Esophagus squamous epithelium (tissue), 5 donors: ENCODE data around the gene NEMP1. TPM values are rescaled to one million over a fixed set of nuclear protein-coding genes. Genes with fewer than 3 reads are reported as not detected.

Experiments used
- DNase-seq: peaks from one replicate; lab custom pipeline; 2025; lab: John Stamatoyannopoulos, UW
- H3K27ac ChIP-seq, 4 donors: fragments of 200-600 bp; sonication (generic); one replicate each; pipeline ENCODE4 v1.5.1; 2016 to 2019; ENCODE audit warnings: mild to moderate bottlenecking in 1 of 4
- H3K27me3 ChIP-seq, 4 donors: fragments of 200-600 bp; sonication (generic); 1 replicate in 3 of 4; 2 replicates in 1 of 4; pipeline versions ENCODE4 v1.5.1 to v1.6.0; 2017 to 2021; ENCODE audit warnings: antibody characterized with exemption in 1 of 4
- H3K36me3 ChIP-seq, 3 donors: fragments of 200-600 bp; sonication (generic); one replicate each; pipeline ENCODE4 v1.5.1; 2016 to 2019
- H3K4me1 ChIP-seq, 3 donors: fragments of 200-600 bp; sonication (generic); one replicate each; pipeline ENCODE4 v1.5.1; 2017 to 2019
- H3K4me3 ChIP-seq, 4 donors: fragments of 200-600 bp; sonication (generic); 1 replicate in 3 of 4; 2 replicates in 1 of 4; pipeline ENCODE4 v1.5.1; 2016 to 2019; ENCODE audit warnings: mild to moderate bottlenecking in 2 of 4, moderate library complexity in 1 of 4
- H3K9me3 ChIP-seq, 3 donors: fragments of 200-600 bp; sonication (generic); one replicate each; pipeline ENCODE4 v1.5.1; 2016 to 2019
- POLR2A ChIP-seq, 4 donors: fragments of 450-650 bp; IDR thresholded peaks; one replicate each; pipeline ENCODE4 v1.6.1; 2017; ENCODE audit warnings: antibody characterized with exemption in 4 of 4, mild to moderate bottlenecking in 4 of 4, moderate library complexity in 3 of 4
- WGBS, 2 donors: methylation state at CpG; one replicate each; pipeline ENCODE4 v1.1.5; 2018; 5-methylcytosine and 5-hydroxymethylcytosine counted together
- intact Hi-C: fragments of 100-400 bp; cut with DNase I; formaldehyde crosslinking; loops from one replicate; pipeline ENCODE4 v1.15.0; 2022
- total RNA-seq, 4 donors: library from RNA; depleted of rRNA; stranded (reverse); fragments of >200 nt; gene quantifications; one replicate each; pipeline ENCODE4 v1.1.0, GENCODE V29; 2016
- TF ChIP-seq, protein P1 (sequence below), 6 experiments: fragments of 450-650 bp in 4 of 6; fragments of 200-600 bp in 2 of 6; sonication (generic) in 2 of 6; IDR thresholded peaks; one replicate each; pipeline ENCODE4 v1.5.1; 2016 to 2019; ENCODE audit warnings: antibody characterized with exemption in 6 of 6, mild to moderate bottlenecking in 4 of 6, moderate library complexity in 4 of 6
- donor health status: DM: yes; HTN: yes; CAD: no.

The NEMP1 gene
- total RNA-seq, 4 donors from 2014 or later, result 4.1 to 7.6 (median 6.7) TPM

DNA sequence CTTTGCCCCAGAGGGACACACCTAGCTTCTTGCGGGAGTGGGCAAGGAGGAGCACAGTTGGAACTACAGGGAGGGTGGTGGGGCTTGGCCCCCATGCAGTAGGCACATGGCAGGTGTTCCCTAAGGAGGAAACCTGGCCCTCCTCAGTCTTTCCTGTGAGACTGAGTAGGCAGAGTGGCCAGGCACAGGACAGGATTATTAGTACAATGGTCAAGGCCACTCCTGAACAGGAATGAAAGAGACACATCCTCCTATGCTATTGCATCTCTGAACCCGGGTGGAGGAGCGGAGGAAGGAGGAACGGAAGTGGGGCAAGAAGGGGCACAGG is 29.5 kb downstream of the NEMP1 start:
- no peak for TF ChIP-seq POLR2A (IDR thresholded peaks at IDR 0.05)
- TF ChIP-seq, protein P1, sequence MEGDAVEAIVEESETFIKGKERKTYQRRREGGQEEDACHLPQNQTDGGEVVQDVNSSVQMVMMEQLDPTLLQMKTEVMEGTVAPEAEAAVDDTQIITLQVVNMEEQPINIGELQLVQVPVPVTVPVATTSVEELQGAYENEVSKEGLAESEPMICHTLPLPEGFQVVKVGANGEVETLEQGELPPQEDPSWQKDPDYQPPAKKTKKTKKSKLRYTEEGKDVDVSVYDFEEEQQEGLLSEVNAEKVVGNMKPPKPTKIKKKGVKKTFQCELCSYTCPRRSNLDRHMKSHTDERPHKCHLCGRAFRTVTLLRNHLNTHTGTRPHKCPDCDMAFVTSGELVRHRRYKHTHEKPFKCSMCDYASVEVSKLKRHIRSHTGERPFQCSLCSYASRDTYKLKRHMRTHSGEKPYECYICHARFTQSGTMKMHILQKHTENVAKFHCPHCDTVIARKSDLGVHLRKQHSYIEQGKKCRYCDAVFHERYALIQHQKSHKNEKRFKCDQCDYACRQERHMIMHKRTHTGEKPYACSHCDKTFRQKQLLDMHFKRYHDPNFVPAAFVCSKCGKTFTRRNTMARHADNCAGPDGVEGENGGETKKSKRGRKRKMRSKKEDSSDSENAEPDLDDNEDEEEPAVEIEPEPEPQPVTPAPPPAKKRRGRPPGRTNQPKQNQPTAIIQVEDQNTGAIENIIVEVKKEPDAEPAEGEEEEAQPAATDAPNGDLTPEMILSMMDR (IDR thresholded peaks at IDR 0.05), result no peak
- 53 to 83% methylated on average over 3 to 4 of the region's 4 CpGs for WGBS, 2 donors
- no peak for DNase-seq
- no peaks in the 10 kb centered on the region for H3K36me3 ChIP-seq
- H3K4me1 ChIP-seq, result no peaks in the 10 kb centered on the region
- peaks cover 0 to 24% (median 0%) of the 10 kb centered on the region in 4 donors for H3K27me3 ChIP-seq
- no peak overlapping the region for H3K4me3 ChIP-seq
- intact Hi-C loops, result no loop called here
- no peak overlapping the region for H3K27ac ChIP-seq
- no peaks in the 10 kb centered on the region for H3K9me3 ChIP-seq

DNA sequence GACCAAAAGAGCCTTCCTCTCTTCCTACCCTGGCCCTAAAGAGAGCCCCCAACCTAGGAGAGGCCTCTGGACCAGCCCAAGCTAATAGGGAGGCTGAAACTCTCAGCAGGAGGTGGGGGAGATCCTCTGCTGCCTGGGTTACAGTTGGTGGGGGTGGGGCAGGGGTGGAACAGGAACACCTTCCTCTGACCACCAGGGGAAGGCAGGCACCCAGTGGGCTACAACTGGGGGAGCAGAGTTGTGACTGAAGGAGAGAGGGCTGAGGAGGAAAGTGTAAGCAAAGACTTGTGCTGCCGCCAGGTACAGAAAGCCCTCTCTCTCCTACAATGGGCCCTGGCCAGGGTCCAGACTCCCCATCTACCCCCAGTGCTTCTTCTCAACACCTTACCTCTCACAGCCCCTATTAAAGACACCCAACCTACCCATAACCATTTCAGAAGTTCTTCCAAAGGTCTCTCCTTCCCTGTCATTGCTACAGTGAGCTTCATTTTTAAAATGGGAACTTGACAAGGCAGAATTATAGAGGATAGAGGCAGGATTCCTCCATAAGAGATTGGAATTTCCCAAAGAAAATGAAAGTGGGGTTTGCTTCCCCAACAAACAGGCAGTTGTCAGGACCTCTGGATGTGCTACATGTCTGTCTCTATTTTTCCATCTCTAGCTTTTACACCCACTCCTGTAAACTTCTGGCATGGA is 30.0 kb downstream of the NEMP1 start:
- Histone ChIP-seq H3K36me3 (no peaks in the 10 kb centered on the region), H3K27me3 (peaks cover 0 to 29% (median 0%) of the 10 kb centered on the region in 4 donors), H3K4me3 (no peak overlapping the region), H3K27ac (no peak overlapping the region), H3K9me3 (no peaks in the 10 kb centered on the region), H3K4me1 (no peaks in the 10 kb centered on the region)
- intact Hi-C loops, result no loop called here
- DNase-seq, result no peak
- 88 to 91% methylated on average over 1 of the region's 1 CpG for whole genome bisulfite sequencing, 2 donors
- TF ChIP-seq, protein P1 (IDR thresholded peaks at IDR 0.05), result no peak
- no peak for TF ChIP-seq POLR2A (IDR thresholded peaks at IDR 0.05)

DNA sequence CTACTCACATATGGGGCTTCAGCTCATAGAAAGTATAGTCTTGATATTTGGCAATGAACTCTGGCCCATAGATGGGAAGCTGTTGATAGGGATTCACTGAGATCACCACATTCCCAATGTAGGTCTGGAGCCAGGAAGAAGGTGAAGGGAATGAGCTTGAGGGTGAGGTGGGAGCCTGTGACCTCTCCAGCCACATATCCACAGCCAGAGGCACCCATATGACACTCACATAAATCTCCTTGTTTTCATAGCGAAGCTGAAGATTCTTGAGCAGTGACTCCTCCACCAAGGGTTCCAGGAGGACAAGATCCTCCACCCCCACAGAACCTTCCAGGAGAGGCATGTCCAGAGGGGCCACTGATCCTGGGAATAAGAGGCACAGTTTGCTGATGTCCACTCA is 30.6 kb downstream of the NEMP1 start:
- Histone ChIP-seq H3K4me1 (no peaks in the 10 kb centered on the region), H3K27ac (no peak overlapping the region), H3K27me3 (peaks cover 0 to 35% (median 0%) of the 10 kb centered on the region in 4 donors), H3K36me3 (no peaks in the 10 kb centered on the region), H3K9me3 (no peaks in the 10 kb centered on the region), H3K4me3 (no peak overlapping the region)
- WGBS, 2 donors, result 70 to 71% methylated on average over 1 of the region's 1 CpG
- DNase-seq, result no peak
- intact Hi-C loops, result no loop called here
- no peak for TF ChIP-seq POLR2A (IDR thresholded peaks at IDR 0.05)
- TF ChIP-seq, protein P1 (IDR thresholded peaks at IDR 0.05), result no peak

DNA sequence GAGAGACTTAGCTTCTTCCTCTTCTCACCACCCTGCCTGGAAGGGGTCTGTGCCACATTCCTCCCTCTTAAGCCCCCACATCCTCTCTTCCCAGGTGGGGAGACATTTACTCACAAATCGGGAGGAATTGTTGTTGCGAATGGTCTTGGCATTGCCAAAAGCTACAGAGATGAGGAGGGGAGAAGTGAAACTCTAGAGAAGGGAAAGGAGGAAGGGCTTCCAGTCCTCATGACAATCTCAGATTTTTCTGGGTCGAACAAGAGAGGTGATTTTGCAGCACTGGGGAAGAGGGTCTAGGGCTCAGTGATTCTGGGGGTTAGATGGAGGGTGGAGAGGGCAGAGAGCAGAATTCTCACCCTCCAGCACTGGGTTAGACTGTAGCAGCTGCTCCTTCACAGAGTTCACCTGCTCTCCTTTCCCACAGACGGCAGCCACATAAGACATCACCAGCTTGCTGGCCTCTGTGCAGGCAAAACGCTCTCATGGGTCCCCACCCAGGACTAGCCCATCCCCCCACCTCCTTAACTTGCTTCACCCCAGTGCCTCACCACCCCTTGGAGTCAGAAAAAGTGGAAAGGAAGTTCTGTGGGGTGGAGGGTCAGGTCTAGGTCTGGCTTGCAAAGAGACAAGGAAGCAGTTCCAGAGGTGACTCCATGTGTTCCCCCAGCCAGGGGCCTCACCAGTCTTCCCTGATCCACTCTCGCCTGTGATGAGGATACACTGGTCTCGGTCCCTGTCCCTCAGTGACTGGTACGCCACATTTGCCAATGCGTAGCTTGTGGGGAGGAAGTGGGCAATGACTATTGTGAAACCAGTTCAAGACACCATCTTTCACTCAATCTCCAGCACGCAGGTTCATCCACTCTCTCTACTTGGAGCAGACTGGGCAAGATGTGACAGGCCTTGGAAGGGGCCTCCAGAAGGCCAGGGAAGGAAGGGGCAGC is 31.4 kb downstream of the NEMP1 start:
- 63 to 68% methylated on average over 9 of the region's 10 CpGs for WGBS, 2 donors
- peak overlapping the region in 1 of 4 donors; percentile 18 for H3K27ac ChIP-seq
- no peaks in the 10 kb centered on the region for H3K36me3 ChIP-seq
- intact Hi-C loops, result no loop called here
- no peaks in the 10 kb centered on the region for H3K4me1 ChIP-seq
- TF ChIP-seq POLR2A (IDR thresholded peaks at IDR 0.05), result no peak
- TF ChIP-seq, protein P1 (IDR thresholded peaks at IDR 0.05), result no peak
- peaks cover 0 to 37% (median 0%) of the 10 kb centered on the region in 4 donors for H3K27me3 ChIP-seq
- DNase-seq, result no peak
- H3K4me3 ChIP-seq, result no peak overlapping the region
- no peaks in the 10 kb centered on the region for H3K9me3 ChIP-seq
